GM18870 (cell line): Measurements from ENCODE around the gene KIAA1755.
"Not testable (repeated sequence)": the region's sequence is repeated elsewhere in the genome, so short reads cannot be mapped to it uniquely, and the experiment has no call there.

Experiments used
- ATAC-seq: cut with Tn5 transposase; IDR thresholded peaks from one replicate; pipeline ENCODE4 v1.9.1; 2021; ENCODE audit warnings: moderate library complexity; ENCODE audit not compliant: unreplicated experiment

Gene KIAA1755

DNA sequence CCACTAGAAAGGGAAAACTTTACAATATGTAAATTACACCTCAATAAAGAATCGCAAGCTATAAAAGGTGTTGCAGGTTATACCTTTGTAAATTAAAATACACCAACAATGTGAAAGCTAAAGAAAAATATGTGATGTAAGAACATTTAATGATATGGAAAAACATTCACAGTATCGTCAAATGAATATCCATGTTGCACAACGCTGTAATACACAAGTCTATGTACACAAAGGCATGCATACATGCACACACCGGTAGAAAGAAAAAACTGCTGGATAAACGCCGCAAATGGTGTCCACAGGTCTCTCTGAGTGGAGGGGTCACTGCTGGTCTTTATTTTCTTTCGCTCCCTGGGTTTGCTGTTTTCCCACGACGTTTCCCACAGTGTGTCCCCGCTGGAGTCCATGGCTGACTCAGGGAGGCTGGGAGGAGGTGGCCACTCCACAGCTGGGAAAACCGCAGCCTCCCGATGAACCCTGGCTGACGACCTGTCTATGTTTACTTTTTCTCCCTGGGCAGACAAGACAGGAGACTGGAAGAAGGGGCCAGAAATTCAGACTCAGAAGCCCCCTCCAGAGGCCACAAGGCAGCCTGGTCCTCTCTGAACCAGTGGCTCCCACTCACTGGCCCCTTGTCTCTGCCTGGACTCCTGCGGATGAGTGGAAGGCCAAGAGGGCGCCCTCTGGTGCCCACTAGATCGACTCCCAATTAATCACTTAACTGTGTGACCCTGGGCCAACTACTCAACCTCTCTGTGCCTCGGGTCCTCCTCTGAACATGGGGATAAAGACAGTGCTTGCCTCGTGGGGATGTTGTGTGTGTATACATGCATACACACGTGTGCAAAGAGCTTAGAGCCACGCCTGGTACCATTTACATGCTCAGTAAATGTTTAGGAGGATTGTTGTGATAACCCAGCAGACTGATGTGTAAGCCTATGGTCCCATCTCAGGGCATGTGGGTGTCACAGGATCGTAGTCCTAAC is 30.6 kb upstream of the KIAA1755 start:
- no peak for ATAC-seq

DNA sequence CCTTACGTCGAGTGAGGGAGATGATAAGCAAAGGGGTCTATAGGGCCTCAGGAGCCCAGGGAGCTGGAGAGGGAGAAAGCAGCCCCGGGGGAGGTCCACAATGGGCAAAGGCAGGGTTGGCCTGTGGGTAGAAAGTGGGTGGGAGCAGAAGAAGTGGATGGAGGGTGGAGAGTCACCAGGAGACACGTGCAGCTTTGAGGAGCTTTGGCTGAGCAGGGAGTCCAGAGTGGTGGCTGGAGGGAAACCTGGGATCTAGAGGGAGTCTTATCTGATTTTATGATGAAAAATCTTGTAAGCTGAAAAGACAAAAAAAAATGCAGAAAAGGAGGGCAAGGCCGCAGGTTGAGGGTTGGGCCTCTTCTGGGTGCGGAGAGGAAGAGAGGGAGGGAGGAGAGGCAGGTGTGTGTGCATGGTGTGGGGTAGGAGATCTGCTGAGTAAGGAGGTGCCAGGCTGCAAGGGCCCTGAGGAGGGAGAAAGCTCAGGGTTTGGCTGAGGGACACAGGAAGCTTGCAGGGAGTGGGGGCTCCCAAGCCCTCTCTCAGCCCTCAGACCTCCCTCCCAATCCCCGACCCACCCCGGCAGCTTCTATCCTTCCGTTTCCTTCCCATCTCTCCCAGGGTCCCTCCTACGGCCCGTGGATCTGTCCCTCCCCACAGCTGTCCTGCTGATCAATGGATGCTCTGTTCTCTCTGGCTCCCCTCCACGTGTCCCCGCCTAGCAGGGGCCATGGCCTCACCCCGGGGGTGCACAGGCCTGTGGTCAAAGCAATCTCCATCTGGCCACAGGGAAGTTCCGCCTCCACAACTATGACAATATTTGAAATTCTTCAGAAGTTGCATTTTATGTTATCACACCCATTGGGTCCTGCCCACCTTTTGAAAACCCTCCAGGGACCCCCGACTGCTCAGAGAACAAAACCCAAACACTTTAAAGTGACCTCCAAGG is 26.3 kb upstream of the KIAA1755 start:
- ATAC-seq, result no peak

DNA sequence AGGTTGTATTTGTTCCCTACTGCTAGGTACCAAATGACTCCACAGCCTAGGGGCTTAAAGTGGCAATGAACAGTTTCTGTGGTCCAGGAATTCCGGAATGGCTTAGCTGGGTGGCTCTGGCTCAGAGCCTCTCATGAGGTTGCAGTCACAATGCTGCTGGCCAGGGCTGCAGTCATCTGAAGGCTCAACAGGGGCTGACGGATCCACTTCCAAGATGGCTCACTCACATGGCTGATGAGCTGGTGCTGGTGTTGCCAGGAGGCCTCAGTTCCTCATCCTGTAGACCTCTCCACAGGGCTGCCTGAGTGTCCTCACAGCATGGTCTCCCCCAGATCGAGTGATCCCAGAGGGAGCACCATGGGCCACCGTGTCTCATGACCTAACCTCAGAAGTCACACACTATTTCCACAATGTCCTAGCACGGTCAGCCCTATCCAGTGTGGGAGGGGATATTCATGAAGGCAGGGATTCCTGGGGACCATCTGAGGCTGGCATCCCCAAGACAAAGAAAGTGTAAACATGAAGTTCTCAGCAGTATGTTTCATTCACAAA is 24.4 kb upstream of the KIAA1755 start:
- ATAC-seq, result no peak

DNA sequence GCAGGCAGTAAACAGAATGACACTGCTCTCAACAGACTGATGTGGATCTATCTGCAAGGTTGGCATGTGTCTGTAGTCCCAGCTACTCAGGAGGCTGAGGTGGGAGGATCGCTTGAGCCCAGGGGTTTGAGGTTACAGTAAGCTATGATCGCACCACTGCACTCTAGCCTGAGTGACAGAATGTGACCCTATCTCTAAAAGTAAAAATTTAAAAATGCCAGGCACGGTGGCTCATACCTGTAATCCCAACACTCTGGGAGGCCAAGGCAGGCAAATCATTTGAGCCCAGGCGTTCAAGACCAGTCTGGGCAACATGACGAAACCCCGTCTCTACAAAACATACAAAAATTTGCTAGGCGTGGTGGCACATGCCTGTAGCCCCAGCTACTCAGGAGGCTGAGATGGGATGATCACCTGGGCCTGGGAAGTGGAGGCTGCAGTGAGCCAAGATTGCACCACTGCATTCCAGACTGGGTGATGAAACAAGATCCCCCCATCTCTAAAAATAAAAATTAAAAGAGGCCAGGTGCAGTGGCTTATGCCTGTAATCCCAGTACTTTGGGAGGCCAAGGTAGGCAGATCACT is 23.6 kb upstream of the KIAA1755 start:
- ATAC-seq, result not testable (repeated sequence)

DNA sequence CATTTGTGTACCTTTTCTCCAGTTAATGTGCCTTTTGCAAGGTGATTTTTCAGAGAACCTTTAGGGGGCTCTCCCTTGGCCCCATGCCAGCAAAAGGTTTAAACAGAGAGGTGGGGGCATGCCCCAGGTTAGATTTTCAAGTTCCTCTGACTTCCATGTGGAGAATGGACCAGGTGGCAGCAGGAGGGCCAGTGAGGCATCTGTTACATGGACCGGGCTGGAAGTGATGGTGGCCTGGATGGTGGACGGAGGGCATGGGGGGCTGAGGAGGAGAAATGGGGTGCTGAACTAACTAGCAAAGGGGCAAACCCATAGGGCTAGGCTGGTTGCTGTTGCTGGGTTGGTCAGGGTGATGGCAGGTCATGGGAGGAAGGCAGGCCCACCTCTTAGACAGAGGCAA is 22.7 kb upstream of the KIAA1755 start:
- no peak for ATAC-seq

DNA sequence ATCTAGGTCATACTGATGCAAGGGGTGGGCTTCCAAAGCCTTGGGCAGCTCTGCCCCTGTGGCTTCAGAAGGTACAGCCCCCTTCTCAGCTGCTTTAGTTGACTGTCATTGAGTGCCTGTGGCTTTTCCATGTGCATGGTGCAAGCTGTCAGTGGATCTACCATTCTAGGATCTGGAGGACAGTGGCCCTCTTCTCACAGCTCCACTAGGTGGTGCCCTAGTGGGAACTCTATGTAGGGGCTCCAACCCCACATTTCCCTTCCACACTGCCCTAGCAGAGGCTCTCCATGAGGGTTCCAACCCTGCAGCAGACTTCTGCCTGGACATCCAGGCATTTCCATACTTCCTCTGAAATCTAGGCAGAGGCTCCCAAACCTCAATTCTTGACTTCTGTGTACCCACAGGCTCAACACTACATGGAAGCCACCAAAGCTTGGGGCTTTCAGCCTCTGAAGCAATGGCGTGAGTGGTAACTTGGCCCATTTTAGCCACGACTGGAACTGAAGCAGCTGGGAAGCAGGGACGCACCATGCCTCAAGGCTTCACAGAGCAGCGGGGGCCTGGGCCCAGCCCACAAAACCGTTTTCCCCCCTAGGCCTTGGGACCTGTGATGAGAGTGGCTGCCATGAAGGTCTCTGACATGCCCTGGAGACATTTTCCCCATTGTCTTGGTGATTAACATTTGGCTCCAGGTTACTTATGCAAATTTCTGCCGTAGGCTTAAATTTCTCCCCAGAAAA is 20.8 kb upstream of the KIAA1755 start:
- not testable (repeated sequence) for ATAC-seq

DNA sequence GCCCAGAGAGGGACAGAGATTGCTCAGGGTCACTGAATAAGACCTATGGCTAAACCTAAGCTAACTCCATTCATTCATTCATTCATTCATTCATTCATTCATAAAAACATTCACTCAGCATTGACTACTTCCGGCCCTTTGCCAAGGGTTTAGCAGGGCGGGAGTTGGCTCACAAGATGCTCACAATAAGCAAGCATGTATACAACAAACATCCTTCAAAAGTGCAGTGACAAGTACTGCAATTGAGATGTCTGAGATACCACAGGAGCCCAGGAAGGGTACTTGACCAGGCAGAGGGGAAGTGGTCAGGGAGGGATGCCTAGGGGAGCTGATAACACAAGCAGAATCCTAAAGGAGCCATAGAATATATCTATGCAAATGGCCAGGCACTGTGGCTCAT is 18.2 kb upstream of the KIAA1755 start:
- no peak for ATAC-seq

- ATAC-seq, result no peak
These were observed 17.6 kb upstream of the KIAA1755 start for GRCh38 chr20:38278131-38278530.

GRCh38 chr20:38277691-38278090 is 17.2 kb upstream of the KIAA1755 start:
- ATAC-seq, result no peak

- ATAC-seq, result no peak
These were observed 16.8 kb upstream of the KIAA1755 start for GRCh38 chr20:38277285-38277684.

DNA sequence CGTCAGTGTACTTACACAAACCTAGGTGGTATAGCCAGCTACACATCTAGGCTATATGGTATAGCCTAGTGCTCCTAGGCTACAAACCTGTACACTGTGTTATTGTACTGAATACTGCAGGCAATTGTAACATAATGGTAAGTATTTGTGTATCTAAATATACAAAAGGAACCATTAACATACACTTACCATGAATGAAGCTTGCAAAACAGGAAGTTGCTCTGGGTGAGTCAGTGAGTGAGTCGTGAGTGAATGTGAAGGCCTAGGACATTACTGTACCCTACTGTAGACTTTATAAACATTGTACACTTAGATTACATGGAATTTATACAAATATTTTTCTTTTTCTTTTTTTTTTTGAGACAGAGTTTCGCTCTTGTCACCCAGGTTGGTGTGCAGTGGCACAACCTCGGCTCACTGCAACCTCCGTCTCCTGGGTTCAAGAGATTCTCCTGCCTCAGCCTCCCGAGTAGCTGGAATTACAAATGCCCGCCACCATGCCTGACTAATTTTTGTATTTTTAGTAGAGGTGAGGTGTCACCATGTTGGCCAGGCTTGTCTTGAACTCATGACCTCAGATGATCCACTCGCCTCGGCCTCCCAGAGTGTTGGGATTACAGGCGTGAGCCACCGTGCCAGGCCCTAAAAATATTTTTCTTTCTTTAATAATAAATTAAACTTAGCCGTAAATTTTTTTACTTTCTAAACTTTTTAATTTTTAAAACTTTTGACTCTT is 15.4 kb upstream of the KIAA1755 start:
- ATAC-seq, result no peak

DNA sequence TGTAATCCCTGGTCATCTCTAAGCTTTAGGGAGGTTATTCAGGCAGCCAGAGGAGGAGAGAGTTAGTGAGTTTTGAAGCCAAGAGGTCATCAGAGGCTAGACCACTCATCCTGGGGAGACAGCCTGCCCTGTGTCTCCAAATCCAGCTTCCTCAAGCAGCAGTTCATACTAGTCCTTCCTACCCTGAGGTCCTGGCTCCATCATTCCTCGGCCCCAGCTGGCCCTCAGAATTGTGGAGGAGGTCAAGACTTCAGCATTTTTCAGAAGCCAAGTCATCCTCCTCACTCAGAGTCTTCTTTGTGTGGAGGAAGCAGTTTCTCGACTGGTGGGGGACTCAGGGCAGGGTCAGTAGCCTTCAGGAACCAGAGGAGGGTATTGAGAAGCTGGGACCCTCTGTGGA is 12.4 kb upstream of the KIAA1755 start:
- ATAC-seq, result no peak

- no peak for ATAC-seq
These were observed 11.9 kb upstream of the KIAA1755 start for GRCh38 chr20:38272398-38272797.

DNA sequence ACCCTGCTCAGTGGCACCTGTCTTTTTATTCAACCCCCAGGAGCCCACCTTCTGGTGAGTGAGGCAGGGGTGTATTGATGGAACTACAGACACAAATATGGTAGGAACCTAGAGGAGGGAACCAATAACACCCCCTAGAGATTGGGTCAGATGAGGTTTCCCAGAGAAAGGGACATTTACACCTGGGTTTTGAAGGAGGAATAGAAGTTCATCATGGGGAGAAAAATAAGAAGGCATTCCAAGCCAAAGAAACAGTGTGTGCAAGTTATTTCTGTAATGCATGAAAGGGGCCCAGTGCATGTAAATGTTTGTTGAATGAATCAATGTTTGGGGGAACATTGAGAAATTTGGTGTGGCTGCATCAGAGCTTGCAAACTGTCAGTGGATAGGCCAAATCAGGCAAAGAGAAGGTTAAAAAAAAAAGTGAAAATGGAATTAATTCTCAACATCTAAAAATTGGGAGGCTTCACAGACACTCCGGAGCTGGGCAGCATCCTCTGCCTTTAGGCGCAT is 11.1 kb upstream of the KIAA1755 start:
- ATAC-seq, result no peak

GRCh38 chr20:38270869-38271605 is 10.5 kb upstream of the KIAA1755 start:
- ATAC-seq, result no peak

- no peak for ATAC-seq
These were observed 9.2 kb upstream of the KIAA1755 start for GRCh38 chr20:38269715-38270114.

GRCh38 chr20:38269040-38269439 is 8.5 kb upstream of the KIAA1755 start:
- no peak for ATAC-seq

DNA sequence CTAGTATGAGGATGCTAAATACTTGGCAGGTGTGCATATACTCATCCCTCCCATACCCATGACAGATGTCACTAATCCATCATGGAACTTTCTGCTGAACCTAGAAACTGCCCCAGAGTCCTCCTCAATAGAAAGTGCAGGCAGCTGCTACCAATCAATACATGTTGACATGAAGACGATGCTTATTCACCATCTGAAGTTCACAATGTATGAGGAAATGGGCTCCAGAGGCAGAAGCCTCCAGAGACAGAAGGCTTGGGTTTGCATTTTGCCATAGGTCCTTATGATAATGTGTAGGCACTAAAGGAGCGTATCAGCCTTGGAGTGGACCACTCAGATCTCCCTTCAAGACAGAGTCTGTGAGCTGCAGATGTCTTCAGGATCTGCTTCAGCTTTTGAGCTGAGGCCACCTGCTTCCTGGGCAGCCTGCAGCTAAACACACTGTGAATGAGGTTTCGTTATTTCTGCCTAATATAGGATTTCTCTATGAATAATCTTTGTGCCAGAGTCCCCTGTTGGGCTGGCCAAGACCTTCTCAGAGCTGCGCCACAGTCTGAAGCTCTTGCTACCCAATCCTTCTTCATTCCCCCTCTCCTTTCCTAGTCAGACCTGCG is 7.5 kb upstream of the KIAA1755 start:
- ATAC-seq, result no peak
